Osteocyte (in vitro differentiated cells): Measurements from ENCODE around the gene HSD17B2. TPM values are rescaled to one million over a fixed set of nuclear protein-coding genes. Genes with fewer than 3 reads are reported as not detected.

ENCODE experiments used
- DNase-seq: peaks from one replicate; pipeline ENCODE4 v3.0.0; 2021; ENCODE audit warnings: mixed read lengths; ENCODE audit not compliant: unreplicated experiment; ENCODE audit errors: extremely low spot score
- H3K27ac Mint-ChIP-seq: one replicate; pipeline ENCODE4 v1.8.0; 2021; ENCODE audit warnings: mild to moderate bottlenecking, mixed read lengths; ENCODE audit not compliant: unreplicated experiment
- H3K27me3 Mint-ChIP-seq: one replicate; pipeline ENCODE4 v1.8.0; 2021; ENCODE audit warnings: mixed read lengths; ENCODE audit not compliant: unreplicated experiment
- H3K36me3 Mint-ChIP-seq: one replicate; pipeline ENCODE4 v1.8.0; 2021; ENCODE audit warnings: mixed read lengths; ENCODE audit not compliant: unreplicated experiment
- H3K4me1 Mint-ChIP-seq: one replicate; pipeline ENCODE4 v1.8.0; 2021; ENCODE audit warnings: mixed read lengths; ENCODE audit not compliant: unreplicated experiment
- H3K4me3 Mint-ChIP-seq: one replicate; pipeline ENCODE4 v1.8.0; 2021; ENCODE audit warnings: mild to moderate bottlenecking, moderate library complexity, mixed read lengths; ENCODE audit not compliant: unreplicated experiment
- H3K9me3 Mint-ChIP-seq: one replicate; pipeline ENCODE4 v1.8.0; 2021; ENCODE audit warnings: mixed read lengths; ENCODE audit not compliant: unreplicated experiment
- CTCF ChIP-seq: fragments of 200-600 bp; sonication (generic); IDR thresholded peaks from 2 replicates; pipeline ENCODE4 v1.5.0; 2021; ENCODE audit warnings: antibody characterized with exemption, mild to moderate bottlenecking, moderate library complexity
- total RNA-seq: library from RNA; stranded (reverse); gene quantifications from 2 replicates; pipeline ENCODE4 v1.2.1, GENCODE V29; 2021

HSD17B2 gene
- total RNA-seq, 1 donor from 2014 or later = 0.40 TPM

GRCh38 chr16:82037251-82037650, 2.2 kb downstream of the HSD17B2 start:
- no peak overlapping the region for H3K27ac Mint-ChIP-seq
- peaks cover 6% of the 10 kb centered on the region for H3K27me3 Mint-ChIP-seq
- no peak overlapping the region for H3K4me3 Mint-ChIP-seq
- no peaks in the 10 kb centered on the region for H3K9me3 Mint-ChIP-seq
- DNase-seq = no peak
- no peak for TF ChIP-seq CTCF
- H3K4me1 Mint-ChIP-seq = no peaks in the 10 kb centered on the region
- no peaks in the 10 kb centered on the region for H3K36me3 Mint-ChIP-seq

GRCh38 chr16:82037666-82038065, 2.6 kb downstream of the HSD17B2 start:
- Mint-ChIP-seq H3K27me3 (peaks cover 6% of the 10 kb centered on the region), H3K36me3 (no peaks in the 10 kb centered on the region)
- no peak for DNase-seq

GRCh38 chr16:82040296-82040695, 5.2 kb downstream of the HSD17B2 start:
- Mint-ChIP-seq H3K4me1 (no peaks in the 10 kb centered on the region), H3K27me3 (peaks cover 6% of the 10 kb centered on the region), H3K36me3 (no peaks in the 10 kb centered on the region), H3K27ac (no peak overlapping the region), H3K4me3 (no peak overlapping the region), H3K9me3 (no peaks in the 10 kb centered on the region)
- no peak for TF ChIP-seq CTCF
- DNase-seq = no peak

More at GRCh38 chr16:82037666-82038065, 2.6 kb downstream of the HSD17B2 start:
- no peak for TF ChIP-seq CTCF
- no peaks in the 10 kb centered on the region for H3K9me3 Mint-ChIP-seq
- no peak overlapping the region for H3K27ac Mint-ChIP-seq
- H3K4me1 Mint-ChIP-seq = no peaks in the 10 kb centered on the region
- H3K4me3 Mint-ChIP-seq = no peak overlapping the region

- no peaks in the 10 kb centered on the region for H3K9me3 Mint-ChIP-seq
Observed at GRCh38 chr16:82041542-82041941, 6.5 kb downstream of the HSD17B2 start.

GRCh38 chr16:82042144-82042543, 7.1 kb downstream of the HSD17B2 start:
- no peak for TF ChIP-seq CTCF
- H3K4me3 Mint-ChIP-seq = no peak overlapping the region
- no peak for DNase-seq
- no peaks in the 10 kb centered on the region for H3K4me1 Mint-ChIP-seq
- no peaks in the 10 kb centered on the region for H3K9me3 Mint-ChIP-seq
- no peak overlapping the region for H3K27ac Mint-ChIP-seq
- H3K36me3 Mint-ChIP-seq = no peaks in the 10 kb centered on the region
- H3K27me3 Mint-ChIP-seq = peaks cover 2% of the 10 kb centered on the region

More at GRCh38 chr16:82041542-82041941, 6.5 kb downstream of the HSD17B2 start:
- no peaks in the 10 kb centered on the region for H3K36me3 Mint-ChIP-seq
- peaks cover 4% of the 10 kb centered on the region for H3K27me3 Mint-ChIP-seq
- H3K4me3 Mint-ChIP-seq = no peak overlapping the region
- no peak overlapping the region for H3K27ac Mint-ChIP-seq
- no peaks in the 10 kb centered on the region for H3K4me1 Mint-ChIP-seq
- no peak for DNase-seq
- no peak for TF ChIP-seq CTCF
